Osteocyte (in vitro differentiated cells): ENCODE results near the gene TLCD2. TPM values are rescaled to one million over a fixed set of nuclear protein-coding genes. Genes with fewer than 3 reads are reported as not detected.
A peak's percentile ranks its signal among the peaks of the same experiment; 100 is the strongest.
"Not testable (repeated sequence)": the region's sequence is repeated elsewhere in the genome, so short reads cannot be mapped to it uniquely, and the experiment has no call there.

Experiments used
- DNase-seq: peaks from one replicate; pipeline ENCODE4 v3.0.0; 2021; ENCODE audit warnings: mixed read lengths; ENCODE audit not compliant: unreplicated experiment; ENCODE audit errors: extremely low spot score
- H3K27ac Mint-ChIP-seq: one replicate; pipeline ENCODE4 v1.8.0; 2021; ENCODE audit warnings: mild to moderate bottlenecking, mixed read lengths; ENCODE audit not compliant: unreplicated experiment
- H3K27me3 Mint-ChIP-seq: one replicate; pipeline ENCODE4 v1.8.0; 2021; ENCODE audit warnings: mixed read lengths; ENCODE audit not compliant: unreplicated experiment
- H3K36me3 Mint-ChIP-seq: one replicate; pipeline ENCODE4 v1.8.0; 2021; ENCODE audit warnings: mixed read lengths; ENCODE audit not compliant: unreplicated experiment
- H3K4me1 Mint-ChIP-seq: one replicate; pipeline ENCODE4 v1.8.0; 2021; ENCODE audit warnings: mixed read lengths; ENCODE audit not compliant: unreplicated experiment
- H3K4me3 Mint-ChIP-seq: one replicate; pipeline ENCODE4 v1.8.0; 2021; ENCODE audit warnings: mild to moderate bottlenecking, moderate library complexity, mixed read lengths; ENCODE audit not compliant: unreplicated experiment
- H3K9me3 Mint-ChIP-seq: one replicate; pipeline ENCODE4 v1.8.0; 2021; ENCODE audit warnings: mixed read lengths; ENCODE audit not compliant: unreplicated experiment
- total RNA-seq: library from RNA; stranded (reverse); gene quantifications from 2 replicates; pipeline ENCODE4 v1.2.1, GENCODE V29; 2021
- TF ChIP-seq, protein P1 (sequence below): fragments of 200-600 bp; sonication (generic); IDR thresholded peaks from 2 replicates; pipeline ENCODE4 v1.5.0; 2021; ENCODE audit warnings: antibody characterized with exemption, mild to moderate bottlenecking, moderate library complexity

Gene TLCD2
- total RNA-seq, 1 donor from 2014 or later, result 4.2 TPM

DNA sequence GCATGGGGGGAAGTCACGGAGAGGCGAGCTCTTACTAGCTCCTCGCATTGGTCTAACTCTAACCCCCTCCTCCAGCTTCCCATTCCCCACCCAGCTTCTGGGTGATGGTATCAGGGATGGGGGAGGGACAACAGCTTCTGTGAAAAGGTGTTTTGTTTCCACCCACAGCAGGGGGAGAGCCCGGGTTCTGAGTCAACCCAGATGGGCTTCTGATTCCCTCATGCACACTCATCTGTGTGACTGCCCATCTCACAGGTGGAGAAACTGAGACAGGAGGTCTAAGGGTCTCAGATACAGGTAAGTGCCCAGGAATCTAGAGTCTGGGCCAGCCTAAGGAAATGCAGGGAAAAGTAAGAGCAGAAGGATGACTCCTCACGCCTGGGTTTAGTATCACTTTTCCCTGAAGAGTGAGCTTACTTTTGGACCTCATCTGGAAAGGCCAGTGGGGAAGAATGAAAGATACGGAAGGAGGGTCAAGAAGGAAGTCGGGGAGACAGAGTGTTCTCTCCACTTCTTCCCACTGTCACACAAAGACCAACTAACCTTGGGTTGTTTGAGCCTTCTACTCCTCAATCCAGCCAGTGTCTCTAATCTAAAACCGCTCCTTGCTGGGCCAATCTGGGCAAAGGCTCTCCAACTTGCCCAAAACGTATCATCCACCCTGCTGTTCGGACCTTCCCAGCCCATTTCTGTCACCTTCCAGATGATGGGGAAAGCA is 3.1 kb upstream of the TLCD2 start:
- TF ChIP-seq, protein P1, sequence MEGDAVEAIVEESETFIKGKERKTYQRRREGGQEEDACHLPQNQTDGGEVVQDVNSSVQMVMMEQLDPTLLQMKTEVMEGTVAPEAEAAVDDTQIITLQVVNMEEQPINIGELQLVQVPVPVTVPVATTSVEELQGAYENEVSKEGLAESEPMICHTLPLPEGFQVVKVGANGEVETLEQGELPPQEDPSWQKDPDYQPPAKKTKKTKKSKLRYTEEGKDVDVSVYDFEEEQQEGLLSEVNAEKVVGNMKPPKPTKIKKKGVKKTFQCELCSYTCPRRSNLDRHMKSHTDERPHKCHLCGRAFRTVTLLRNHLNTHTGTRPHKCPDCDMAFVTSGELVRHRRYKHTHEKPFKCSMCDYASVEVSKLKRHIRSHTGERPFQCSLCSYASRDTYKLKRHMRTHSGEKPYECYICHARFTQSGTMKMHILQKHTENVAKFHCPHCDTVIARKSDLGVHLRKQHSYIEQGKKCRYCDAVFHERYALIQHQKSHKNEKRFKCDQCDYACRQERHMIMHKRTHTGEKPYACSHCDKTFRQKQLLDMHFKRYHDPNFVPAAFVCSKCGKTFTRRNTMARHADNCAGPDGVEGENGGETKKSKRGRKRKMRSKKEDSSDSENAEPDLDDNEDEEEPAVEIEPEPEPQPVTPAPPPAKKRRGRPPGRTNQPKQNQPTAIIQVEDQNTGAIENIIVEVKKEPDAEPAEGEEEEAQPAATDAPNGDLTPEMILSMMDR, result no peak
- Mint-ChIP-seq H3K4me3 (peak overlapping the region; percentile 94), H3K4me1 (peaks cover 55% of the 10 kb centered on the region), H3K27ac (peak overlapping the region; percentile 97), H3K9me3 (no peaks in the 10 kb centered on the region), H3K36me3 (peaks cover 17% of the 10 kb centered on the region), H3K27me3 (no peaks in the 10 kb centered on the region)
- no peak for DNase-seq

DNA sequence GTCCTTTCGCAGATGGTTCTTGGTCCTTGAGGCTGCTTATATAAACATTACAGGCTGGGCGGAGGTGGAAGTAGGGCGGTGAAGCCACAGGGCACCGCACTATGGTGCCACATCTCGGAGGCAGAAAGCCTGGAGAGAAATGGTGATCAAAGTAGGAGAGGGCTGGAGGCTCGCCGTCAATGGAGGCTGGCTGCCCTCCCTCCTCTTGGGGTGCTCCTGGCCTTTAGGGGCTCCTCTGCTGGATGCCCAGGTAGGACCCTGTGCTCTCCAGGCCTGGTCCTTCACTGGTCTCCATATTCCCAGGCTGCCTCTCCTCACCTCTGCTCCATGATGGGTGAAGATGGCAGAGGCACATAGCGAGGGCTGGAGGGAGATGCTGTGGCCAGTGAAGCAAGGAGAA is 2.1 kb upstream of the TLCD2 start:
- Mint-ChIP-seq H3K27me3 (no peaks in the 10 kb centered on the region), H3K4me1 (peaks cover 45% of the 10 kb centered on the region), H3K27ac (peak overlapping the region; percentile 27), H3K36me3 (peaks cover 19% of the 10 kb centered on the region), H3K9me3 (no peaks in the 10 kb centered on the region), H3K4me3 (no peak overlapping the region)
- DNase-seq, result no peak
- TF ChIP-seq, protein P1, result no peak

DNA sequence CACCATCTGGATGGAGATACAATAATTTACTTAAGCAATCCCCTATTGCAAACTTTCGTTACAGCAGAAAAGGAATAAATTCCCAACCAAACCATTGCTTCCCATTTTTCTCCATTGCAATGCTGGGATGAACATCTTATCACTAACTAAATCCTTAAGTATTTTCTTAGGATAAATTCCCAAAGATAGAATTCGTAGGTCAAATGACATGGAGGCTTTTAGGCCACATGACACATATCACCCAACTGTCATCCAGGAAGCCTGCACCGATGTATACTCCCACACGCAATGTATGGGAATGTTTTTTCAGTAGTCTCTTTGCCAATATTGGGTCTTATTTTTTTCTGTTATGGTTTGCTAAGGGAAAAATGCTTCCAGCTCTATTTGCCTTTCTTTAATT is 1.6 kb upstream of the TLCD2 start:
- H3K9me3 Mint-ChIP-seq, result no peaks in the 10 kb centered on the region
- H3K4me1 Mint-ChIP-seq, result peaks cover 43% of the 10 kb centered on the region
- TF ChIP-seq, protein P1, result no peak
- no peak for DNase-seq
- H3K27ac Mint-ChIP-seq, result peak overlapping the region; percentile 27
- peaks cover 21% of the 10 kb centered on the region for H3K36me3 Mint-ChIP-seq
- no peak overlapping the region for H3K4me3 Mint-ChIP-seq
- H3K27me3 Mint-ChIP-seq, result no peaks in the 10 kb centered on the region

DNA sequence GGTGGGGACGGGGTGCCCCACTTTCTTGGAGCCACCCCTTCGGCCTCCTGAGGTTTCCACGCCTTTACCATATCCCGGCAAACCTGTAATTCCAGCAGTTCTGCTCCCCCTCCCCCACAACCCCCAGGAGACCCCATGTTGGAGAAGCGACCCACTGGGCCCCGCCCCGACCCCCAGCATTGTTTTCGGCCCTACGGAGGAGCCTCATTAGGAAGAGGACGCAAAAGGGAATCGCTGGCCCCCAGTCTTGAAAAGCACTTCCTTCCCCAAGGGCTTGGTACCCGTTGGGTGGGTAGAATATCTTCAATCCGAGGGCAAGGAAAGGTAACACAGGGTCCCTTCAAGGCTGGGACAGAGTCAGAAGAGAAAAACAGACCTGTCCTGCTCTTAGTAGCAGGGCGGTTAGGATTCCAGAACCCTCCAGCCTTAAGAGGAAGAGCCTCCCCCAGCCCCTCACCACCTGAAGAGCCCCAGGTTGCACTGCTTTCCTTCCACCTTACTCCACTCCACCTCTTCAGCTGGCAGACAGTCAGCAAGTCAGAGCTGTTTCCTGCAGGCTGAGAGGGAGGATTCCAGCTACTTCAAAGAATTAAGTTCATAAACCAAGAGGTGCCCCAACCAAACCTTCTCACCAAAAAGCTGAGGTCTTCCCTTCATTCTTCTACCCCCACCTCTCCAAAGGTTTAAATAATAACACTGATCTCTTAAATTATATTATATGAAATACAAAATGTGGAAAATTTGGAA is 803 bp upstream of the TLCD2 start:
- no peak for DNase-seq
- peak overlapping the region; percentile 78 for H3K27ac Mint-ChIP-seq
- H3K4me1 Mint-ChIP-seq, result peaks cover 43% of the 10 kb centered on the region
- TF ChIP-seq, protein P1, result no peak
- H3K27me3 Mint-ChIP-seq, result no peaks in the 10 kb centered on the region
- no peaks in the 10 kb centered on the region for H3K9me3 Mint-ChIP-seq
- H3K4me3 Mint-ChIP-seq, result peak overlapping the region; percentile 71
- peaks cover 21% of the 10 kb centered on the region for H3K36me3 Mint-ChIP-seq

DNA sequence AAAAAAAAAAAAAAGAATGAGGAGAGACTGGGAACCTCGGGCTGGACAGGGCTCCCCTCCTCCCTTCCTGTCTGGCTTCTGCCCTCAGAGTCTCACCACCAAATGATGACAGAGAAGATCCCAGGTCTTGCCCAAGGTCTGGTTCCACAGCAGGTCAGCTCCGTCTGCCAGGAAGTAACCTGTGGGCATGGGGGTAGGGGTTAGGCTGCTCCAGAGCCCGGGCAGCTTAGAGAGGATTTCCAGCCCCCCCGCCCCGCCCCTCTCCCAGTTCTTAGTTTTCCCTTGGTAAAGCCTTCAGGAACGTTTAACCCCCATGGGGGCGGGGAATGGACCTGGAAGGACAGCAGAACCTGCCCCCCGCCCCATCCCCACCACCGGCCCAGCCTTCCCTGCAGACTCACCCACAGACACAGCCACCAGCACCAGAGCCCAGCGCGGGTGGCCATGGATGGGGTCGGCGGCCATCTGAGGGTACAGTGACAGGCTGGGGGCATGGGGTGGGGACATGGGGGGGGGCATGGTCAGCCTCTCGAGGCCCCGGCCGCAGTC is 700 bp downstream of the TLCD2 start:
- H3K4me3 Mint-ChIP-seq, result peak overlapping the region; percentile 61
- no peaks in the 10 kb centered on the region for H3K27me3 Mint-ChIP-seq
- TF ChIP-seq, protein P1, result no peak
- peaks cover 21% of the 10 kb centered on the region for H3K36me3 Mint-ChIP-seq
- no peaks in the 10 kb centered on the region for H3K9me3 Mint-ChIP-seq
- no peak overlapping the region for H3K27ac Mint-ChIP-seq
- no peak for DNase-seq
- H3K4me1 Mint-ChIP-seq, result peaks cover 42% of the 10 kb centered on the region

DNA sequence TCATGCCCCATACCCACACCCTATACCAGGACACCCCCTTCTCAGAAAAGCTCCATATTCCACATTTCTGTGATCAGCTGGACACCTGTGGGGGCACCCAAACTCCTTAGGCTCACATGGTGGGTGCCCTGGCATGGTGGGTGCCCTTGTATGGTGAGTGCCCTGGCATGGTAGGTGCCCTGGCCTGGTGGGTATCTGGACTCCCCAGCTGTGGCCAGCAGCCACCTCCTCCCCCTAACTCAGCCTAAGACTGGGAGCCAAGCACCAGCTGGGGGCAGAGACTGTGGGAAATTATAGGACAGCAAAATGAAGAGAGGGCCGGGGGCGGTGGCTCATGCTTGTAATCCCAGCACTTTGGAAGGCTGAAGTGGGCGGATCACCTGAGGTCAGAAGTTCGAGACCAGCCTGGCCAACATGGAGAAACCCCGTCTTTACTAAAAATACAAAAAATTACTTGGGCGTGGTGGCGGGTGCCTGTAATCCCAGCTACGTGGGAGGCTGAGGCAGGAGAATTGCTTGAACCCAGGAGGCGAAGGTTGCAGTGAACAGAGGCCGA is 1.3 kb downstream of the TLCD2 start:
- H3K27me3 Mint-ChIP-seq, H3K9me3 Mint-ChIP-seq, DNase-seq, H3K27ac Mint-ChIP-seq: not testable (repeated sequence)
- Mint-ChIP-seq H3K4me1 (peaks cover 36% of the 10 kb centered on the region), H3K36me3 (peaks cover 21% of the 10 kb centered on the region), H3K4me3 (peak overlapping the region; percentile 61)
